22Rv1 (cell line): ENCODE data around the gene ADAMTS15.

Experiments
- H3K27ac ChIP-seq: fragments of 450-650 bp; 2 replicates; pipeline ENCODE4 v1.5.1; 2017
- ZFX ChIP-seq: fragments of 450-650 bp; IDR thresholded peaks from 2 replicates; pipeline ENCODE4 v1.6.1; 2017; ENCODE audit warnings: antibody characterized with exemption, borderline replicate concordance
- TF ChIP-seq, protein P1 (sequence below): fragments of 450-650 bp; IDR thresholded peaks from 2 replicates; pipeline ENCODE4 v1.5.1; 2017; ENCODE audit warnings: mild to moderate bottlenecking

ADAMTS15 gene

DNA sequence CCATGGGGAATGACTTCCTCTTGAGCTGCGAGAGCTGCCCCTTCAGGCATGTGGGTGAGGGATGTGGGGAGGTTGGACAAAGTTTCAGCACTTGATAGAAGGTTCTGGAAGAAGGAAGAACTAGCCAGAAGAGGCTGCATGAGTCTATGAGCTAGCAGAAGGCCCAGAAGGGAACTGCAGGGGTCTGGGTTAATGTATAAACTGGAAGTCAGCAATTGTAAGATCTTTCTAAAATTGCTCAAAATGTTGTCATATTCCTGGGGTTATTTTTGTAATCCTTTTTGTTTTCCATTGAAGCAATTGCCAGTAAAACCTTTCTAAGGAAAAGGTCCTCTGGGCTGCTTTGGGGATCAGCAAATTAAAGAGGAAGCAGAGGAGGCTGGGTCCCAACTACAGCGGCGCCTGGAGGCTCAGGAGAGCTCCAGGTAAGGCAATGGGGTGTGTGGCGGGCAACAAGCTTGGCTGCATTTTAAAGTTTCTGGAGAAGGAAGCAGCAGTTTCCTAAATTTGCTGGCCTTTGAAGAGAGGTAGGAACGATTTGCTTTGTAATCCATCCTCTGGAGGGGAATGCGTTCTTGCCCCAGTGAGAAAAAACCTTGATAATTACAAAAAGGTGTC, 29.2 kb downstream of the ADAMTS15 start:
- no peak overlapping the region for H3K27ac ChIP-seq
- TF ChIP-seq ZFX = no peak
- TF ChIP-seq, protein P1, sequence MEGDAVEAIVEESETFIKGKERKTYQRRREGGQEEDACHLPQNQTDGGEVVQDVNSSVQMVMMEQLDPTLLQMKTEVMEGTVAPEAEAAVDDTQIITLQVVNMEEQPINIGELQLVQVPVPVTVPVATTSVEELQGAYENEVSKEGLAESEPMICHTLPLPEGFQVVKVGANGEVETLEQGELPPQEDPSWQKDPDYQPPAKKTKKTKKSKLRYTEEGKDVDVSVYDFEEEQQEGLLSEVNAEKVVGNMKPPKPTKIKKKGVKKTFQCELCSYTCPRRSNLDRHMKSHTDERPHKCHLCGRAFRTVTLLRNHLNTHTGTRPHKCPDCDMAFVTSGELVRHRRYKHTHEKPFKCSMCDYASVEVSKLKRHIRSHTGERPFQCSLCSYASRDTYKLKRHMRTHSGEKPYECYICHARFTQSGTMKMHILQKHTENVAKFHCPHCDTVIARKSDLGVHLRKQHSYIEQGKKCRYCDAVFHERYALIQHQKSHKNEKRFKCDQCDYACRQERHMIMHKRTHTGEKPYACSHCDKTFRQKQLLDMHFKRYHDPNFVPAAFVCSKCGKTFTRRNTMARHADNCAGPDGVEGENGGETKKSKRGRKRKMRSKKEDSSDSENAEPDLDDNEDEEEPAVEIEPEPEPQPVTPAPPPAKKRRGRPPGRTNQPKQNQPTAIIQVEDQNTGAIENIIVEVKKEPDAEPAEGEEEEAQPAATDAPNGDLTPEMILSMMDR = no peak

DNA sequence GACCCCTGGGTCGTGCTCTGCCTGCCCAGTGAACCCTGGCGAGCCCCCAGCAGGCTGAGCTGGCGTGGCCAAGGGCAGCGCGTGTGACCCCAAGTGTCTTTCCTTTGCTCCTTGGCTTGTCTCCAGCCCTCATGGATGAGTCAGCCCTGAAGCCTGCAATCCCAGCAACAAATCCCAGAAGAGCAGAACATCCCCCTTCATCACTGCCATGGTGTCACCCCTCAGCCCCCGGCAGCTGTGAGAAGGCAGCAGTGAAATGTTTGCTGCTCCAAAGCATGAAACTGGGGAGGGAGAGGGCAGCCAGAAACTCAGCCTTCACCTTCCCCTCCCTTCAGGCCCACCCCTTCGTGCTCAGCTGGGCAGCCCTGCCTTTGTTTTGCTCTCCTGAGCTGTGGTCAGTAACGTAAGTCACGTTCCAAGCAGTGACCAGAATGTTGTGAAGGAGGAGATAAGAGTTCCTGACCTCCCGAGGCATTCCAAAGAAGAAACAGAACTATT, 29.8 kb downstream of the ADAMTS15 start:
- TF ChIP-seq ZFX = no peak
- TF ChIP-seq, protein P1 = no peak
- H3K27ac ChIP-seq = no peak overlapping the region

DNA sequence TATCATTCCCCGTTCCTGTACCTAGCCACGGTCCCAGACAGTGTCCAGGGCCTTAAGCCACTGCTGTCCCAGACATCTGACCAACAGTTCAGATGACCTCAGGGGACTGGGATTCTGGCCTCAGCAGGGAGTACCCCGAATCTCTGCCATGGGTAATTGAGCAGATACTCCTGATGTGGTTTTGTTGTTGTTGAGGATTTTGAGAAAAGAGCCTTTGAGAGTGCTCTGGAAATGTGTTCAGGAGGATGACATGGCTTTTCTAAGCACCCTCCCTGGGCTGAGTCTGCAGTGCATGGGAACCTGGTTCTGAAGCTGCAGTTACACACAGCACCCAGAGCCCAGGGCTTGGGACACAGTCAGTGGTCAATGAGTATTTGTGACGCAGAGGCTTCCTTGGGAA, 30.4 kb downstream of the ADAMTS15 start:
- H3K27ac ChIP-seq = no peak overlapping the region
- TF ChIP-seq ZFX = no peak
- TF ChIP-seq, protein P1 = no peak

DNA sequence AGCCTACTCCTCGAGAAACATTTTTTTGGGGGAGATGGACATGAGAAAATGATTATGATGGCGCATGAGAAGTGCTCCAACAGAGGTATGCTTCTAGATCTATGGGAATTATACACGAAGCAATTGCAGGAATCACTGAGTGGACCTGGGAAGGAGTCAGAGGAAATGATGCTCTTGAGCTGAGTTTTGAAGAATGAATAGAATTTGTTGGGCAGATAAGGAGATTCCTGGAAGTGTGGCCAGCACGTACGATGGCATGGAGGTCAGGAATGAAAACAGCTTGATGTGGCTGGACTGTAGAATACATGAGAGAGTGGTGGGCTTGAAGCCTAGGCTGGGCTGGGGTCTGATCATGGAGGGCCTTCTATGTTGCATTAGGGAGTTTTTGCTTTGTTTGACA, 31.7 kb downstream of the ADAMTS15 start:
- no peak overlapping the region for H3K27ac ChIP-seq
- TF ChIP-seq, protein P1 = no peak
- TF ChIP-seq ZFX = no peak

DNA sequence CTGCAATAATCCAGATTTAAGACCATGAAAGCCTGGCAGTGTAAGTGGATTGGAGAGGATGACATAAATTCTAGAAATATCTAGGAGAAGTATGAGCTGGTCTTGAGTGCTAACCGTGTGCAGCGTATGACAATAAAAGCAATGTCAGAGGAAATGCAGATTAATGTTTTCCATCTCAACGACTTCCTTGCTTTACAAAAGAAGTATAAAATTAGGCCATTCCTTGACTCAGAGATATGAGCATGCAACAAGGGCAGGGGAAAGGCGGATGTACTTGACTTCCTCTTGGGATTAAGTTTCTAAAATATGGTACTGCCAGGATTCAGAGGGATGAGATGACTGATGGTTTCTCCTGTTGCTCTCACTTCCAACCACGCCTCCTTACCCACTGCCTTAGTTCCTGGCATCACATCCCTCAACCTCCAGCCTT, 32.3 kb downstream of the ADAMTS15 start:
- TF ChIP-seq, protein P1 = no peak
- no peak for TF ChIP-seq ZFX
- H3K27ac ChIP-seq = no peak overlapping the region

DNA sequence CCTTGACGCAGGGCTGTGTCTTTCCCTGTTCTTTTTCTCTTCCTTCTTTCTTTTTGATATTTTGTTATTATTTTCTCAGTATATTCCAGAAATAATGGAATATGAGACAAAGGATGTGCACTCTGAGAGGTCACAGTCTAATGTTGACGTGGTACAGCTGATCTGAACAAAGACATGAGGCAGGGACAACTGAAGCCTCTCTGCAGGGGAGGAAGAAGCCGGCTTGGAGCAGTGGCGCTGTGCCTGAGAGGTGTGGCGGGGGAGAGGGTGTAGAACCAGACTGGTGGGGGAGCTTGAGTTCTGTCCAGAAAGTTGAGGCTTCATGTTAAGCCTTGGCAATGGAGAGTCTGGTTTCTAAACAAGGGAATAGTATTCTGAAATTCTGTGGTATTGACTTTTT, 34.7 kb downstream of the ADAMTS15 start:
- TF ChIP-seq, protein P1 = no peak
- no peak for TF ChIP-seq ZFX
- H3K27ac ChIP-seq = no peak overlapping the region

DNA sequence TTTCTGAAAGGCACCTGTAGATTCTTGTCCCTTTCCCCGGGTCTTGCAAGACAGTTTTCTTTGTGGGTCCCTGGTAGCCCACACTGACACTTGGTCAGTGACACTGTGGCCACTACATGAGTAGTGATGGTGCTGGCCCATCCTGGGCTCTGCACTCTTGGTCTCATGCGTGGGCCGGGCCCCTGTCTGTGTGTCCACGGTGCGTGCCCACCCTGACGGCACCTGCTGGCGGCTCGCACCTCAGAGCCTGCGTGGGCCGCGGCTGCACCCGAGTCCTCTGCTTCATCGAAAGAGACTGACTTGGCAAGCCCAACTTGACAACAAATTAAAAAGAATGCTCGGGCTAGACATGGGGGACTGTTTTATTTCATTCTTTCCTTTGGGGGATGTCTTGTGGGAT, 37.5 kb downstream of the ADAMTS15 start:
- no peak overlapping the region for H3K27ac ChIP-seq
- no peak for TF ChIP-seq ZFX
- TF ChIP-seq, protein P1 = no peak
